CD4-positive, alpha-beta T cell (primary cell): ENCODE measurements around the gene PPM1H. TPM values are rescaled to one million over a fixed set of nuclear protein-coding genes. Genes with fewer than 3 reads are reported as not detected.

Source experiments
- ATAC-seq: fragments of 200-7000 bp; cut with Tn5 transposase; one replicate; pipeline ENCODE4 v1.10.0; 2022; ENCODE audit warnings: mild to moderate bottlenecking; ENCODE audit not compliant: poor library complexity
- CTCF ChIA-PET: fragments of 350-600 bp; sonication (Branson Sonifier 250); formaldehyde crosslinking; loops from one replicate; lab custom pipeline; 2021; ENCODE audit warnings: antibody characterized with exemption, inconsistent platforms; lab: Charles Lee
- POLR2A ChIA-PET: fragments of 350-600 bp; sonication (Branson Sonifier 250); formaldehyde crosslinking; loops from one replicate; lab custom pipeline; 2021; ENCODE audit warnings: antibody characterized with exemption, inconsistent platforms; lab: Charles Lee
- DNase-seq, 14 experiments: peaks; one replicate each; pipeline ENCODE4 v3.0.0-alpha.2; 2013 to 2020; ENCODE audit warnings: mixed read lengths in 2 of 14
- H3K27ac ChIP-seq, 2 donors: one replicate each; pipeline versions ENCODE4 v1.5.1 to v1.7.0; 2013; ENCODE audit warnings: low read length in 2 of 2, low read depth in 1 of 2, mild to moderate bottlenecking in 1 of 2
- H3K27me3 ChIP-seq, 2 experiments: 1 replicate in 1 of 2; 2 replicates in 1 of 2; pipeline versions ENCODE4 v1.6.1 to v1.7.0; 2013; ENCODE audit warnings: low read length in 2 of 2, control low read depth in 1 of 2, mild to moderate bottlenecking in 1 of 2, moderate library complexity in 1 of 2; ENCODE audit not compliant: insufficient read depth in 2 of 2, control insufficient read depth in 1 of 2
- H3K36me3 ChIP-seq: one replicate; pipeline ENCODE4 v1.6.1; 2013; ENCODE audit warnings: low read length, control low read depth; ENCODE audit not compliant: insufficient read depth
- H3K4me1 ChIP-seq: one replicate; pipeline ENCODE4 v1.6.1; 2013; ENCODE audit warnings: low read length, control low read depth; ENCODE audit not compliant: insufficient read depth
- H3K4me3 ChIP-seq: one replicate; pipeline ENCODE4 v1.5.1; 2013; ENCODE audit warnings: mild to moderate bottlenecking, low read length, moderate library complexity
- H3K9me3 ChIP-seq, 2 experiments: 1 replicate in 1 of 2; 2 replicates in 1 of 2; pipeline versions ENCODE4 v1.6.1 to v1.7.0; 2013; ENCODE audit warnings: low read length in 2 of 2, mild to moderate bottlenecking in 2 of 2, control low read depth in 1 of 2, moderate library complexity in 1 of 2; ENCODE audit not compliant: control insufficient read depth in 1 of 2, insufficient read depth in 1 of 2
- H3K27ac Mint-ChIP-seq: one replicate; pipeline ENCODE4 v1.8.0; 2020; ENCODE audit warnings: mixed read lengths
- H3K27me3 Mint-ChIP-seq: one replicate; pipeline ENCODE4 v1.8.0; 2021; ENCODE audit warnings: mixed read lengths
- H3K36me3 Mint-ChIP-seq: one replicate; pipeline ENCODE4 v1.8.0; 2021; ENCODE audit warnings: low read depth, mixed read lengths
- H3K4me1 Mint-ChIP-seq: one replicate; pipeline ENCODE4 v1.8.0; 2021; ENCODE audit warnings: low read depth, mixed read lengths
- H3K4me3 Mint-ChIP-seq: one replicate; pipeline ENCODE4 v1.8.0; 2020; ENCODE audit warnings: mild to moderate bottlenecking, mixed read lengths
- H3K9me3 Mint-ChIP-seq: one replicate; pipeline ENCODE4 v1.8.0; 2020; ENCODE audit warnings: mixed read lengths
- CTCF ChIP-seq: fragments of 200-600 bp; IDR thresholded peaks from one replicate; pipeline ENCODE4 v1.8.0; 2022; ENCODE audit warnings: antibody characterized with exemption, mild to moderate bottlenecking
- intact Hi-C, 2 experiments: fragments of 100-400 bp; cut with DNase I in 1 of 2; cut with micrococcal nuclease in 1 of 2; formaldehyde crosslinking; loops; one replicate each; pipeline versions ENCODE4 v1.15.1 to v1.9.0; 2023 to 2025; cut with DNase I, micrococcal nuclease
- total RNA-seq, 174 experiments: library from RNA in 2 of 174; stranded (reverse) in 2 of 174; gene quantifications; one replicate each; pipeline ENCODE4 v1.2.3 and lab custom pipeline; 2021 to 2026

Gene PPM1H
- total RNA-seq, 2 experiments from 2014 or later = not detected

GRCh38 chr12:62971769-62972525, 37.0 kb upstream of the PPM1H start:
- Histone ChIP-seq H3K27ac (no peak overlapping the region), H3K27me3 (no peaks in the 10 kb centered on the region), H3K36me3 (no peaks in the 10 kb centered on the region), H3K4me1 (no peaks in the 10 kb centered on the region), H3K9me3 (no peaks in the 10 kb centered on the region), H3K4me3 (no peak overlapping the region)
- Mint-ChIP-seq H3K4me1 (no peaks in the 10 kb centered on the region), H3K27me3 (no peaks in the 10 kb centered on the region), H3K9me3 (no peaks in the 10 kb centered on the region), H3K4me3 (no peak overlapping the region), H3K36me3 (no peaks in the 10 kb centered on the region), H3K27ac (no peak overlapping the region)
- intact Hi-C loops = no loop called here
- DNase-seq (no peak), ATAC-seq (no peak)
- POLR2A ChIA-PET = no interaction called here
- no peak for TF ChIP-seq CTCF
- CTCF ChIA-PET = no interaction called here

GRCh38 chr12:62969695-62970094, 34.7 kb upstream of the PPM1H start:
- ChIA-PET POLR2A (no interaction called here), CTCF (no interaction called here)
- no peaks in the 10 kb centered on the region for H3K36me3 ChIP-seq
- ATAC-seq = no peak
- TF ChIP-seq CTCF = no peak
- H3K27ac Mint-ChIP-seq = no peak overlapping the region
- H3K36me3 Mint-ChIP-seq = no peaks in the 10 kb centered on the region
- no peaks in the 10 kb centered on the region for H3K9me3 ChIP-seq
- H3K27me3 ChIP-seq = no peaks in the 10 kb centered on the region
- H3K4me3 Mint-ChIP-seq = no peak overlapping the region
- intact Hi-C loops = no loop called here
- H3K4me1 ChIP-seq = no peaks in the 10 kb centered on the region
- no peaks in the 10 kb centered on the region for H3K9me3 Mint-ChIP-seq
- H3K4me3 ChIP-seq = no peak overlapping the region
- H3K27me3 Mint-ChIP-seq = no peaks in the 10 kb centered on the region
- no peak for DNase-seq
- no peaks in the 10 kb centered on the region for H3K4me1 Mint-ChIP-seq
- no peak overlapping the region for H3K27ac ChIP-seq

GRCh38 chr12:62967701-62968100, 32.8 kb upstream of the PPM1H start:
- no peaks in the 10 kb centered on the region for H3K4me1 ChIP-seq
- H3K9me3 Mint-ChIP-seq = no peaks in the 10 kb centered on the region
- ATAC-seq = no peak
- H3K36me3 Mint-ChIP-seq = no peaks in the 10 kb centered on the region
- ChIA-PET CTCF (no interaction called here), POLR2A (no interaction called here)
- H3K36me3 ChIP-seq = no peaks in the 10 kb centered on the region
- DNase-seq = no peak
- H3K27me3 Mint-ChIP-seq = no peaks in the 10 kb centered on the region
- no peaks in the 10 kb centered on the region for H3K9me3 ChIP-seq
- H3K27ac ChIP-seq = no peak overlapping the region
- no peak overlapping the region for H3K4me3 Mint-ChIP-seq
- no peaks in the 10 kb centered on the region for H3K27me3 ChIP-seq
- no peaks in the 10 kb centered on the region for H3K4me1 Mint-ChIP-seq
- H3K4me3 ChIP-seq = no peak overlapping the region
- intact Hi-C loops = no loop called here
- H3K27ac Mint-ChIP-seq = no peak overlapping the region
- no peak for TF ChIP-seq CTCF
